Fibroblast of skin of right biceps (primary cell): Measurements from ENCODE around the gene SLC25A2.

Experiments used
- DNase-seq: peaks from one replicate; pipeline ENCODE4 v3.0.0-alpha.2; 2013

SLC25A2 gene

DNA sequence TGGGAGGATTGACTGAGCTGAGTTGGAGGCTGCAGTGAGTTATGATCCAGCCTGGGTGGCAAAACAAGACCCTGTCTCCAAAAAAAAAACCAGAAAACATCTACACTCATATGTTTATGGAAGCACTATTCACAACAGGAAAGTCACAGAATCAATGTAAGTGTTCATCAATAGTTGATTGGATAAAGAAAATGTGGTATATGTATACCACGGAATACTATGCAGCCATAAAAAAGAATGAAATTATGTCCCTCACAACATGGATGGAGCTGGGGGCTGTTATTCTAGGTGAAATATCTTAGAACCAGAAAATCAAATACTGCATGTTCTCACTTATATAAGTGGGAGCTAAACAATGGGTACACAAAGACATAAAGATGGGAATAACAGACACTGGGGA is 2.8 kb upstream of the SLC25A2 start:
- no peak for DNase-seq

DNA sequence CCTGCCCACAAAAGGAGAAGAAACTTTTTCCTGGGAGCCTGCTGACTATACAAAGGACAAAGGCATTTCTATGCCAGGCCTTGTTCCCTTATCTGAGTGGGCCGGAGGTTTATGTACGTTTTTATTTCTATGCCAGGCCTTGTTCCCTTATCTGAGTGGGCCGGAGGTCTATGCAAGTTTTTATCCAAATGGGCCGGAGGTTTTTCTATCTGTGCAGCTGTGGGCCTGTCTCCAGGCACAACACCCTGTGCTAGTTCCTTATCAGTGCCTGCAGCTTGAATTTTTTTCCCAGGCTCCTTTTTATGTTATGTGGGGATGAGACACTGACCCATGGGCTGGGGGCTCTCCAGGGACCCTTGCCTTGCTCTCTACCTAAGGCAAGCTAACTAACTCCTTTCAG is 5.5 kb downstream of the SLC25A2 start:
- no peak for DNase-seq

- DNase-seq, result no peak
Measured at GRCh38 chr5:141272906-141273305, 30.9 kb downstream of the SLC25A2 start.

DNA sequence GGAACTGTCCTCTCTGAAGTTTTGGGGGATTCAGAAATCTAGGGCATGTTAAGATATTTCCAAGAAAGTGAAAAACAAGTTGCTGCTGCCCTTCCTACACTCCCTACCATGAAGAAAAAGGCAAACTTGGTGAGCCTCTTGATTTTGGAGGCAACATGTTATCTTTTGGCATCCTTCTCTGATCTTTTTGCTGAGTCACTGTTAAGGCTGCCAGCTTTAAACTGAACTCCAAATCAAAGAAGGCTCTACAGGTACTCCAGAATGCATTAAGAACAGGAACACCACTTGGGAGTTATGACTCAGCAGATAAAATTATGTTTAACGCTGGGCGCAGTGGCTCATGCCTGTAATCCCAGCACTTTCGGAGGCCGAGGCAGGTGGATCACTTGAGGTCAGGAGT is 34.7 kb downstream of the SLC25A2 start:
- DNase-seq, result no peak

- DNase-seq, result no peak
Measured at GRCh38 chr5:141261238-141261546, 42.7 kb downstream of the SLC25A2 start.

- DNase-seq, result no peak
Measured at GRCh38 chr5:141260458-141261237, 43.2 kb downstream of the SLC25A2 start.

- DNase-seq, result no peak
Measured at GRCh38 chr5:141258948-141259347, 44.9 kb downstream of the SLC25A2 start.

DNA sequence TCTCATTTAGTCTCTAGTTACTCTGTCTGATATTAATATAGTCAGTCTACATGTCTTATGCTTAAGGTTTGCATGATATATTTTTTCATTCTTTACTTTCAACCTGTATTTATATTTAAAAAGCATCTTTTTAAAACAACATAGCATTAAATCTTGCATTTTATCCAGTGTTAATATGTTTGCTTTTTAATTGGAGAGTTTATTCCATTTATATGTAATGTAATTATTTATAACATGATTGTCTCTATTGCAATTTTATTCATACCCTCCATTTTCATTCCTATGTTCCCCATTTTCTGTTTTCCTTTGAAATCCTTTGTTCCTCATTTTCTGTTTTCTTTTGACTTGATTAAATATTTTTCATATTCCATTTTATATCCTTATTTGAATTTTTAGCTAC is 45.4 kb downstream of the SLC25A2 start:
- no peak for DNase-seq
